Stimulated activated CD4-positive, alpha-beta T cell treated with anti-CD3 and anti-CD28 coated beads, TNF-alpha, amount 100 ng/mL, for 4 hours (primary cell): ENCODE results near the gene STPG1.

Experiments
- DNase-seq, 3 experiments: peaks; one replicate each; pipeline ENCODE4 v3.0.0-alpha.2; 2020; ENCODE audit warnings: low read depth in 3 of 3

STPG1 gene

GRCh38 chr1:24426744-24427544 lies 13.4 kb upstream of the STPG1 start:
- DNase-seq, result no peak

DNA sequence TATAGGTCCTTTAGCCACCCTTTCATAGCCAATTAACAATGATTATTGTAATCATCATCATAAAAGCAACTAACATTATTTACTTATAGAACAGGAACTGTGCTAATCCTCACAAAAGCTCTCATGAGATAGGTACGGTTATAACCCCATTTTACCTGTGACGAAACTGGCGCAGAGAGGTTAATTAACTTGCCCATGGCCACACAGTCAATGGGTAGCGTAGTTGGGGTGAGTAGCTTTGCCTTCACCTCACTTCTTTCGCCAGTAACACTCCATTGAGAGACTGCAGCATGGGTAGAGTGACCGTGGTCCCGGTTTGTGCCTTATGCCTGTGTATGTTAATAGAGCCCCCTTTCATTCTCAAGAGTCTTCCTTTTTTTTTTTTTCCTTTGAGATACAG lies 12.3 kb upstream of the STPG1 start:
- DNase-seq, result no peak

DNA sequence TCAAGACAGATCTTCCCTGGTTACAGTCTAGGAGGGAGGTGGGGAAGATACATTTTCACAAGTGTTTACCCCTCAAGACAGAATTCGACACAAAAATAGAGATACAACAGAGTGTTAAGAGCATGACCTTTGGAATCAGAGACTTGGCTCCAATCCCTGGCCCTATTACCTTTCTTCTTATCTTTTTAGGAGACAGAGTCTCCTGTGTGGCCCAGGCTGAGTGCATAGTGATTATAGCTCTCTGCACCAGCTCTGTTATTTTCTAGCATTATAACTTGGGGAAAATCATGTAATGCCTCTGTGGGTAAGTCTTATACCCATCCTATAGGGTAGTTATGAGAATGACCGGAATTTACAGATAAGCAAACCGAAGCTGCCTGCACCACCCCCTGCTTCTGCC lies 11.9 kb upstream of the STPG1 start:
- no peak for DNase-seq

- DNase-seq, result no peak
Observed at GRCh38 chr1:24424990-24425389, 11.4 kb upstream of the STPG1 start.

DNA sequence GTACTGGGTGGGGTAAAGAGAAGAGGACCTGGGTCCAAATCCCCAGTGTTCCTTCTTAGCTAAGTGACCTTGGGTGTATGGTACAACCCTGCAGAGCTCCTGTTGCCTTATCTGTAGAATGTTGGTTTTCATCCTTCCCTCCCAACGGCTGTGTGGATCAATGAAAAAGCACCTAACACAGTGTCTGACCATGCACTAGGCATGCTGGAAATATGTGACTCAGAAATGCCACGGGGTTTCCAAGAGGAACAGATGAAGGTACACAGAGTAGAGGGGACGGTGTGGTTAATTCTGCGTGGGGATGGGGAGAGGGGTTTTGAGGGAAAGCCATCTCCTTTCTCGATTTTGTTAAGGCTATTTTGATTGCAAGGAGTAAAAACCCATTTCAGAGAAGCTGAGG lies 10.6 kb upstream of the STPG1 start:
- DNase-seq, result no peak

- no peak for DNase-seq
Observed at GRCh38 chr1:24421502-24421901, 7.9 kb upstream of the STPG1 start.

GRCh38 chr1:24420547-24420946 lies 7.0 kb upstream of the STPG1 start:
- no peak for DNase-seq

DNA sequence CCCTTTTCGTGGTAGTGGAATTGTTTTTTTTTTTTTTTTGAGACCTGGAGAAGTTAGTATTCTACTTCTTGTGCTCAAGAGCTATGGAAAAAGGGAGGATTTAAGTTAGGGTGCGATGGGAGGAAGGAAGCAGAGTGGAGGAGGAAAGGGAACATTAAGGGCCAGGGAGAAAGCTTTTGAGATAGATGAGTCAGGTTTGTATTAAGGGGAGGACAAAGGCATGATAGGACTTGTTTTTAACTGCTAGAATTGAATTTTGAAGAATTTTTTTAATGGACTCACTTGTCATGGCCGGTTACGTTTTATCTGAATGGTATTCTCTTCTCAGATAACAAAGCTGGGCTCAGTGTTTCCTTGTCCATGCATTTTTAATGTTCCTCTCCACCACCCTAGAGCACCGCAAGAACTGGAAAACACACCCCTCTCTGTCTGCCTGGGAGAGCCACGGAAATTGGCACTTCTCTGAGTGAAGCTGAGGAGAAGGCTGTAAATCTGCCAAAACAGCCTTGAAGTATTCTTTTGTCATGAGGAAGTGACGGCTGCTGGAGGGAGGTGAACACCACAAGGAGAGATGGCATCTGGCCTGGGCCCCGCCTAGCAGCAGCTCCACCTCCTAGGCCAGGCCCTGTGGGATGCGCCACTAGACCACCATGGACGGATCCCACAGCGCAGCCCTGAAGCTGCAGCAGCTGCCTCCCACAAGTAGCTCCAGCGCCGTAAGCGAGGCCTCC lies 5.5 kb upstream of the STPG1 start:
- DNase-seq, result no peak

DNA sequence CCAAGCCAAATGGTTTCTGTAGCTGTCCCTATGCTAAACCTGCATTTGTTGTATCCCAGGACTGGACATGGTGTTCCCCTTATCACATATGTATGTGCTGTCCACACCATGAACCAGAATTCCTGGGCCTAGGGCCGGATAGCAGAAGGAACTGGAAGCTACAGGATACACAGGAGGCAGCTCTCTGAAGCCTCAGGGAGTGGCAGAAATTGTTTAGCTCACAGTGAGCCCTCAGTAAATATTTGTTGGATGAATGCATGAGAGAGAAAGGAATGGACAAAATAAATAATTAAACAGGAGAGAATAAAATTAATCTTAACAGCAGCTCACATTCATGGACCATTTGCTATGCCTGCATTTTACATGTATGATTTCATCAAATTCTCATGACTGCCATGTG lies 4.1 kb upstream of the STPG1 start:
- DNase-seq, result no peak

DNA sequence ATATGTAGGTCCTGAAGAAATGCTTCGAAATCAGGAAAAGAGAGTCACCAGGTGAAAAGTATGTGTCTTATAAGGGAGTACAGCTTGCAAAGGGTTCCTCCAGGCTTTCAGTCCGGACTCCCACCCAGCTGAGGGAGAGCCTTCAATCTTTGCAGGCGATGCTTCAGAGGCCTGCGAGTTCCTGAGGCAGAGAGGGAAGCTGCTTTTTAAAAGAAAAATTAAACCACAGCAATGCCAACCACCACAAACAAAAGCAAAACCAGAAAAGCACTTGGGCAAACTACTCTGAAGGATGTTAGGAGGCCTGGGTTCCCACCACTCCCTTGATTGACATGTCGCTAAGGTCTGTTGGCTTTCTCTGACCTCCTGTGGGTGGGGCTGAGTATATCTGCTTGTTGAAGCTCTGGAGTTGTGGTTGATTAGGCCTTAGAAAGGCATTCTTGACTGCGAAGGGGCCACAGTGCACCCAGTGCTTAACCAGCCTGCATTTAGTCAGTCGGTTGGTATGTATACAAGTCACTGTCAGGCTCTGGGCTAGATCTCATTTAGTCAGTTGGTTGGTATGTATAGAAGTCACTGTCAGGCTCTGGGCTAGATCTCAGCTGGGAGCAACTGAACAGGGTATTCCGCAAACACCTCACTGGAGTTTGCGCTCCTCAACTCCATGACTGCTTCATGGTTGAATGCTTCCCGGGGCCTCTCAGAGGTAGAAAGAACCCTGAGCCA lies 3.2 kb upstream of the STPG1 start:
- no peak for DNase-seq

- DNase-seq, result no peak
Observed at GRCh38 chr1:24415910-24416665, 2.5 kb upstream of the STPG1 start.

DNA sequence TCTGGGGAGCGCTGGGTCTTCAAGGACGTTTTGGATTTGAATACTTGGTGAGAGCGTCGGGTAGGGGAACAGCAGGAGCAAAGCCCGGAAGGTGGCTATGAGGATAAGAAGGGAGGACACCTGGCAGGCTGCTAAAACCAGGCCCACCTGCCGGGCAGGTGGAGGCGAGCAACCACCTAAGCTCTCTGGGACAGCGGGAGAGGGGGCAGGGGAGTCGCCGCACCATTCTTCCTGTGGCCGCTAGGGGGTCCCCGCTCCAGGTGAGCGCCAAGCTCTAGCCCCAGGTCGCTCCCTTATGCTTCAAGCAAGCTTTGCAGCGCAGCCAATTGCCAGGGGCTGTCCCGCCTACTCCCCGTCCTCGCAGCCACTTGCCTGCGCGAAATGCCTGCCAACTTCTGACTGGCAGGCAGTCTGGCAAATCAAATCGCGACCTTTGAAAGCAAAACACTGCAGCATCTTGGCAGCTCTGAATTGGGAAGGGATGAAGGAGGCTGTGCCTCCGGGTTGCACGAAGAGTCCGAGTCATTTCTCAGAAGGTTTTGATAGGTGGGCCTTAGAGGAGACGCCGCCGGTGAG lies 1.8 kb upstream of the STPG1 start, which contains the start of gene NIPAL3:
NIPAL3 (plus strand) TSS at position 469 of the 576 bp plus-strand sequence. CDS start 3,746 bp downstream, outside the sequence.
- peak; percentile 85 to 96 (median 95) for DNase-seq

DNA sequence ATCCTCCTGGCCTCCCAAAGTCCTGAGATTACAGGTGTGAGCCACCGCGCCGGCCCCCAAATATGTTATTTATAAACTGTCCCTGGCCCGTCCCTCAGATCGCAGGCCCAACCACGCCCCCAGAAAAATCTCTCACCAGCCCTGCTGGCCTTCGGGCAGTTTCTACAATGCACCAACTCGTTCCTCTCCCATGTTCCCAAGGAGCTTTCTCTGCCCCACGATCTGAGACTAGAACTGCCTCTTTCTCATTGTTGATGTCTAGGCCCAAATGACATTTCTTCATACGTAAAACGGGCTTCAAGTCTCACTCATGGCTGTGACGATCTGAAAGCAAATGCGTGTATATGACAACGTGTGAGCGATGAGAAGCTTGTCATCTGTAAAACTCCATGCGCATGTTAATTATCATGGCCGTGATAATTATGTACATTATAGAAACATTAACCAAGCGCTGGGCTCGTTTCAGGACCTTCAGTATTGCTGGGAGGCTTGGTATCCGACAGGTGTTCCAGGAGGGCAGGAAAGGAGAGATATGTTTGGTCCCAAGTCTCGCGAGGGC lies 1.3 kb upstream of the STPG1 start:
- DNase-seq, result no peak

- no peak for DNase-seq
Observed at GRCh38 chr1:24412408-24412807, 1.2 kb downstream of the STPG1 start.

GRCh38 chr1:24411963-24412362 lies 1.6 kb downstream of the STPG1 start:
- no peak for DNase-seq

DNA sequence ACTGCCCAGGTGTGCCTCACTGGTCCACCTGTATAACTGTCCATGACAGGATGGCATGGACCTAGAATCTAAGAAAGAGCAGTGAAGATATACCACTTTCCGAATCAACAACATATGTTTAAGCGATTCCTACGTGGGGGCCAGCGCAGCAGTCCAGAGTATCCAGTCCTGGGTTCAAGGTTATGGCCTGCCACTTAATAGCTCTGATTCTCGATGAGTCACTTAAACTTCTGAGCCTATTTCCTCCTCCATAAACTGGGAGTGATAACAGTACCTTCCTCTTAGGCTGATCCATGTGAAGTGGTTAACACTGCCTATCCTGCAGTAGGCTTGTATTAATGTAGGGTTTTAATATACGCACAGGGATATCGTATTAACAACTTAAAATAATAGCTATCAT lies 2.8 kb downstream of the STPG1 start:
- DNase-seq, result no peak

DNA sequence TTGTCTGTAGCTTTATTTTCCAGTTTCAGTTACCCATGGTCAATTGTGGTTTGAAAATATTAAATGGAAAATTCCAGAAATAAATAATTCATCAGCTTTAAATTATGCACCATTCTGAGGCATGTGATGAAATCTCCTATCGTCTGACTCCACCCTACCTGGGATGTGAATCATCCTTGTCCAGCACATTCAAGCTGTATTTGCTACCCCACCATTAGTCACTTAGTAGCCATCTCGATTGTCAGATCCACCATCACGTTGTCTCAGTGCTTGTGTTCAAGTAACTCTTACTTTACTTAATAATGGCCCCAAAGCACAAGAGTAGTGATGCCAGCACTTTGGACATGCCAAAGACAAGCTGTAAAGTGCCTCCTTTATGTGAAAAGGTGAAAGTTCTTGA lies 4.0 kb downstream of the STPG1 start:
- DNase-seq, result no peak

GRCh38 chr1:24406788-24407187 lies 6.8 kb downstream of the STPG1 start:
- DNase-seq, result no peak

DNA sequence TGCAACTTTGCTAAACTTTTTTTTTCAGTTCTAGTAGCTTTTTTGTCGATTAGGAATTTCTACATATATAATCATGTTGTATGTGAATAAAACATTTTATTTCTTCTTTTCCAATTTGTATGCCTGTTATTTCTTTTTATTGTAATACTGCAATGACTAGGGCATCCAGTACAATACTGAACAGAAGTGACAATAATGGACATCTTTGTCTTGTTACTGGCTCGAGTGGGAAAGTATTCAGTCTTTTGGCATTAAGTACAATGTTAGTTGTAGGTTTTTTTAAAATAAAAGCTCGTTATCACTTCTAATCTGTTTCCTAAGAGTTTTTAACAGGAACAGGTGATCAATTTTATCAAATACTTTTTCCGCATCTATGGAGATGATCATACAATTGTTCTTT lies 9.8 kb downstream of the STPG1 start:
- no peak for DNase-seq

- no peak for DNase-seq
Observed at GRCh38 chr1:24400065-24400464, 13.5 kb downstream of the STPG1 start.

GRCh38 chr1:24393892-24394291 lies 19.7 kb downstream of the STPG1 start:
- DNase-seq, result no peak
